Stomach (tissue), 4 donors: ENCODE results near the gene CARMIL1.

Experiments used
- CTCF ChIP-seq, 7 experiments: fragments of 450-650 bp in 4 of 7; fragments of 200-600 bp in 3 of 7; sonication (generic) in 3 of 7; IDR thresholded peaks; one replicate each; pipeline ENCODE4 v1.5.1; 2016 to 2019; ENCODE audit warnings: antibody characterized with exemption in 7 of 7, control low read depth in 2 of 7, mild to moderate bottlenecking in 1 of 7
- EP300 ChIP-seq: sonication (generic); formaldehyde crosslinking; IDR thresholded peaks from one replicate; pipeline ENCODE4 v1.6.1; 2017; ENCODE audit warnings: antibody characterized with exemption
- POLR2A ChIP-seq, 4 donors: fragments of 450-650 bp; IDR thresholded peaks; one replicate each; pipeline ENCODE4 v1.6.1; 2016; ENCODE audit warnings: antibody characterized with exemption in 4 of 4, control low read depth in 2 of 4, mild to moderate bottlenecking in 1 of 4, moderate library complexity in 1 of 4

- TF ChIP-seq CTCF (IDR thresholded peaks at IDR 0.05): no peak
- no peak for TF ChIP-seq EP300
- TF ChIP-seq POLR2A (IDR thresholded peaks at IDR 0.05): no peak
These were observed 324.1 kb downstream of the CARMIL1 start for GRCh38 chr6:25603251-25603650.
